ENCODE results near the gene GEMIN7.

GEMIN7 gene

DNA sequence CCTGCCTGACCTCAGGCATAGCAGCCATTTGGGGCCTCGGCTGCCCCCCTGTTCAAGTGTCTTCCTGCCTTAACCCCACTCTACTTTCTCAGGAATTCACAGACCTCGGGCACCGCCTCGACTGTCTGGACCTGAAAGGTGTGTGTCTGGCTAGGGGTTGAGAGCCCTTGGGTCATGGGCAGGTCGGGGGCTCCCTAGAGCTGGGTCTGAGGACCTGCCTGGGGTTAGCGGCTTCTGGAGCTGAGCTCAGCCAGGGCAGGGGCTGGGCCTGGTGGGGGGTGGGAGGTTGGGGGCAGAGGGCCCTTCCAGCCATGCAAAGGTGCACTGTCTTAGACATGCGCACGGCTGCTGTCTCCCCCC is 61.1 kb downstream of the GEMIN7 start:
- in situ Hi-C loops (cut with MboI; ENCODE audit: low sequenced_read_pairs, unreplicated experiment): no loop called here
- TF ChIP-seq, protein P1, sequence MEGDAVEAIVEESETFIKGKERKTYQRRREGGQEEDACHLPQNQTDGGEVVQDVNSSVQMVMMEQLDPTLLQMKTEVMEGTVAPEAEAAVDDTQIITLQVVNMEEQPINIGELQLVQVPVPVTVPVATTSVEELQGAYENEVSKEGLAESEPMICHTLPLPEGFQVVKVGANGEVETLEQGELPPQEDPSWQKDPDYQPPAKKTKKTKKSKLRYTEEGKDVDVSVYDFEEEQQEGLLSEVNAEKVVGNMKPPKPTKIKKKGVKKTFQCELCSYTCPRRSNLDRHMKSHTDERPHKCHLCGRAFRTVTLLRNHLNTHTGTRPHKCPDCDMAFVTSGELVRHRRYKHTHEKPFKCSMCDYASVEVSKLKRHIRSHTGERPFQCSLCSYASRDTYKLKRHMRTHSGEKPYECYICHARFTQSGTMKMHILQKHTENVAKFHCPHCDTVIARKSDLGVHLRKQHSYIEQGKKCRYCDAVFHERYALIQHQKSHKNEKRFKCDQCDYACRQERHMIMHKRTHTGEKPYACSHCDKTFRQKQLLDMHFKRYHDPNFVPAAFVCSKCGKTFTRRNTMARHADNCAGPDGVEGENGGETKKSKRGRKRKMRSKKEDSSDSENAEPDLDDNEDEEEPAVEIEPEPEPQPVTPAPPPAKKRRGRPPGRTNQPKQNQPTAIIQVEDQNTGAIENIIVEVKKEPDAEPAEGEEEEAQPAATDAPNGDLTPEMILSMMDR (IDR thresholded peaks at IDR 0.05; ENCODE audit: borderline replicate concordance, control extremely low read depth, extremely low read depth, insufficient read depth, missing control alignments): no peak
- no peak for DNase-seq (ENCODE audit: low spot score)

DNA sequence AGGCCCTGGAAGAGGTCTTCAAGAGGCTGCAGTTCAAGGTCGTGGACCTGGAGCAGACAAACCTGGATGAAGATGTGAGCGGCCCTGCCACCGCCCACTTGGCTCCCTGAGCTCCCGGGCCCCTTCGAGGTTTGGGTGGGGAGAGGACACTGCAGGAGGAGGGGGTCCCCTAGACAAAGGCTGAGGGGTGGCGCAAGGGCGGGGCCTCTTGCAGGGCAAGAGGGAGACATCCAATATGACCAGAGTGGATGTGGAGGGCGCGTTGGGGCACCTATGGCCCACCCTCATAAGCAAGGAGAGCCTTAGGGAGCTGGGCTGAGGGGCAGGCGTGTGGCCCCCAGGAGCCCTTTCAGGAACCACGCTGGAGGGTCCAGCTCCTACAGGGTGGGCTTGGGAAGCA is 61.5 kb downstream of the GEMIN7 start:
- DNase-seq (ENCODE audit: low spot score): no peak
- TF ChIP-seq, protein P1 (IDR thresholded peaks at IDR 0.05; ENCODE audit: borderline replicate concordance, control extremely low read depth, extremely low read depth, insufficient read depth, missing control alignments): no peak
- in situ Hi-C loops (cut with MboI; ENCODE audit: low sequenced_read_pairs, unreplicated experiment): no loop called here

Data from GM13976 (cell line).